SU-DHL-6 (cell line): ENCODE results near the gene KMT2A.

Source experiments
- H2AFZ ChIP-seq: fragments of 200-600 bp; sonication (generic); 2 replicates; pipeline ENCODE4 v1.6.1; 2014; ENCODE audit warnings: low read depth, mild to moderate bottlenecking, moderate library complexity, mixed read lengths, antibody characterized with exemption, low read length; ENCODE audit not compliant: severe bottlenecking
- H3F3A ChIP-seq: fragments of 200-600 bp; shearing (Covaris generic); 2 replicates; pipeline ENCODE4 v1.6.0; 2016; ENCODE audit warnings: antibody characterized with exemption, mild to moderate bottlenecking; ENCODE audit not compliant: insufficient read depth
- H3K27ac ChIP-seq: fragments of 200-600 bp; sonication (generic); 2 replicates; pipeline ENCODE4 v1.5.1; 2016; ENCODE audit warnings: low read depth, mild to moderate bottlenecking, low read length, moderate library complexity, mixed read lengths
- H3K27me3 ChIP-seq: fragments of 200-600 bp; sonication (generic), shearing (Covaris generic); 2 replicates; pipeline ENCODE4 v1.6.0; 2014; ENCODE audit warnings: mild to moderate bottlenecking, low read length
- H3K36me3 ChIP-seq: fragments of 200-600 bp; sonication (generic); 2 replicates; pipeline ENCODE4 v1.6.1; 2014; ENCODE audit warnings: mild to moderate bottlenecking, low read length, mixed read lengths
- H3K4me2 ChIP-seq: fragments of 300-600, 200-600 bp; shearing (Covaris generic), sonication (generic); 2 replicates; pipeline ENCODE4 v1.6.0; 2014; ENCODE audit warnings: low read length, low read depth, mild to moderate bottlenecking; ENCODE audit not compliant: poor library complexity, severe bottlenecking
- H3K4me3 ChIP-seq: fragments of 200-600 bp; sonication (generic); 2 replicates; pipeline ENCODE4 v1.5.1; 2014; ENCODE audit warnings: antibody characterized with exemption, low read length, mild to moderate bottlenecking, mixed read lengths; ENCODE audit not compliant: insufficient read depth, poor library complexity, severe bottlenecking
- H3K79me2 ChIP-seq: fragments of 200-600 bp; sonication (generic); 2 replicates; pipeline ENCODE4 v1.6.1; 2014; ENCODE audit warnings: mild to moderate bottlenecking, low read length, moderate library complexity; ENCODE audit not compliant: insufficient read depth
- H3K9ac ChIP-seq: fragments of 200-600 bp; sonication (generic); 2 replicates; pipeline ENCODE4 v1.7.0; 2014; ENCODE audit warnings: mild to moderate bottlenecking, low read length
- H3K9me2 ChIP-seq: fragments of 200-600 bp; sonication (generic); replicated peaks from 2 replicates; pipeline ENCODE4 v1.6.1; 2014; ENCODE audit warnings: low read length; ENCODE audit not compliant: insufficient read depth
- H3K9me3 ChIP-seq: fragments of 200-600 bp; sonication (generic); 2 replicates; pipeline ENCODE4 v1.6.1; 2014; ENCODE audit warnings: low read length, mixed read lengths; ENCODE audit not compliant: insufficient read depth
- H4K20me1 ChIP-seq: fragments of 200-600 bp; sonication (generic); 2 replicates; pipeline ENCODE4 v1.6.1; 2014; ENCODE audit warnings: low read depth, mild to moderate bottlenecking, antibody characterized with exemption, low read length, moderate library complexity, mixed read lengths
- EZH2phosphoT487 ChIP-seq: fragments of 200-600 bp; sonication (generic), shearing (Covaris generic); conservative IDR thresholded peaks from 2 replicates; pipeline ENCODE4 v1.6.1; 2018; ENCODE audit warnings: mild to moderate bottlenecking, antibody characterized with exemption, low read length, moderate library complexity, mixed read lengths
- TF ChIP-seq, protein P1 (sequence below): fragments of 200-600 bp; sonication (generic); IDR thresholded peaks from one replicate; pipeline ENCODE4 v1.5.1; 2017; ENCODE audit warnings: antibody characterized with exemption, mild to moderate bottlenecking, low read length, moderate library complexity; ENCODE audit not compliant: insufficient read depth, poor library complexity, severe bottlenecking

KMT2A gene

DNA sequence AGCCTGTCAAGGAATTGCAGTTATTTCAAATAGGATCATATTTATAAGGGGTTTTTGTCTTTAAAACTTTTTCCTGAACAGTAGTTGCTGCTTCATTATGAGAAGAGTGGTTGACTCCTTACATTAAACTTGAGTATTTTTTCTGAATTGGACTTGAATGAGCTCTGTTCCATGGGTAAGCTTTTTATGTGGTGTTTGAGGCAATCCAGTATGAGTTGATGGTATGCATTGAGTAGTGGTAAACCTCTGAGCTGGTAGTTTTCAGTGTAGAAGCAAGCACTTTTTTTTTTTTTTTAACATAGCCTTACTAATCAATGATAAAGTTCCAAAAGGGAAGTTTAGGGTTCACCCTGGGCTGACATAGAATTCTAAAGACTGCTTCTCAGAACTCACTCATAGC, 3.4 kb downstream of the KMT2A start:
- no peak for TF ChIP-seq EZH2phosphoT487
- TF ChIP-seq, protein P1, sequence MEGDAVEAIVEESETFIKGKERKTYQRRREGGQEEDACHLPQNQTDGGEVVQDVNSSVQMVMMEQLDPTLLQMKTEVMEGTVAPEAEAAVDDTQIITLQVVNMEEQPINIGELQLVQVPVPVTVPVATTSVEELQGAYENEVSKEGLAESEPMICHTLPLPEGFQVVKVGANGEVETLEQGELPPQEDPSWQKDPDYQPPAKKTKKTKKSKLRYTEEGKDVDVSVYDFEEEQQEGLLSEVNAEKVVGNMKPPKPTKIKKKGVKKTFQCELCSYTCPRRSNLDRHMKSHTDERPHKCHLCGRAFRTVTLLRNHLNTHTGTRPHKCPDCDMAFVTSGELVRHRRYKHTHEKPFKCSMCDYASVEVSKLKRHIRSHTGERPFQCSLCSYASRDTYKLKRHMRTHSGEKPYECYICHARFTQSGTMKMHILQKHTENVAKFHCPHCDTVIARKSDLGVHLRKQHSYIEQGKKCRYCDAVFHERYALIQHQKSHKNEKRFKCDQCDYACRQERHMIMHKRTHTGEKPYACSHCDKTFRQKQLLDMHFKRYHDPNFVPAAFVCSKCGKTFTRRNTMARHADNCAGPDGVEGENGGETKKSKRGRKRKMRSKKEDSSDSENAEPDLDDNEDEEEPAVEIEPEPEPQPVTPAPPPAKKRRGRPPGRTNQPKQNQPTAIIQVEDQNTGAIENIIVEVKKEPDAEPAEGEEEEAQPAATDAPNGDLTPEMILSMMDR = no peak
- Histone ChIP-seq H3F3A (peaks cover 9% of the 10 kb centered on the region; the same call in 1 of the 2 replicates), H3K4me3 (no peak overlapping the region), H3K27me3 (no peaks in the 10 kb centered on the region), H3K36me3 (peaks cover 19% of the 10 kb centered on the region), H4K20me1 (peaks cover 28% of the 10 kb centered on the region), H3K9ac (no peak overlapping the region), H3K9me3 (no peaks in the 10 kb centered on the region), H3K9me2 (no peaks in the 10 kb centered on the region), H3K27ac (no peak overlapping the region), H3K4me2 (peak overlapping the region; percentile 79), H3K79me2 (peaks cover 81% of the 10 kb centered on the region), H2AFZ (no peak overlapping the region)

DNA sequence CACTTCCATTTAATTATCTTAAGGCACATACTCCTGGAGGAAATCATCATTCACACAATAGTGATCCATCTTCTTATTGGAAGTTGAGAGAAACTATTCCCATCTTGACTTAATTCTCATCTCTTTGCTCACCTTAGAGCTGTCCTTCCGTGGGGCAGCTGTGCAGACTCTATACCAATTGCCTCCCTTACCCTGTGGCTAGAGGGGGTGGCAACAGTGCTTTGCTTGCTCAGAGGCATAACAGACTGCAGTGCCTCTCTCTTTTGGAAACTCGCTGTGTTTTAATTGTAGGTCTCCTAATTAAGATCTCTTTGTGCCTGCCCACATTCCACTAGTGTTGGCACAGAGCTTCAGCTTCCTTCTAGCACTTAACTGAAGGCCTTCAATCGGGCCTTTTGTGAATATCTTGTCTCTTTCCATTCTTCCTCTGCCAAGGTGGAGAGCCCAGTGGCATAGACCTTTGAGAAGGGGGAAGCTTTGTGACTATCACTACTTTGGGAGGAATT, 5.5 kb downstream of the KMT2A start:
- Histone ChIP-seq H3K4me2 (no peak overlapping the region), H2AFZ (no peak overlapping the region), H3K9me3 (no peaks in the 10 kb centered on the region), H3K36me3 (peaks cover 19% of the 10 kb centered on the region), H3K79me2 (peaks cover 100% of the 10 kb centered on the region), H3K4me3 (no peak overlapping the region), H4K20me1 (peaks cover 35% of the 10 kb centered on the region), H3K9ac (no peak overlapping the region), H3K27me3 (no peaks in the 10 kb centered on the region), H3K27ac (no peak overlapping the region), H3K9me2 (no peaks in the 10 kb centered on the region), H3F3A (no peaks in the 10 kb centered on the region)
- TF ChIP-seq EZH2phosphoT487 = no peak
- TF ChIP-seq, protein P1 = no peak

DNA sequence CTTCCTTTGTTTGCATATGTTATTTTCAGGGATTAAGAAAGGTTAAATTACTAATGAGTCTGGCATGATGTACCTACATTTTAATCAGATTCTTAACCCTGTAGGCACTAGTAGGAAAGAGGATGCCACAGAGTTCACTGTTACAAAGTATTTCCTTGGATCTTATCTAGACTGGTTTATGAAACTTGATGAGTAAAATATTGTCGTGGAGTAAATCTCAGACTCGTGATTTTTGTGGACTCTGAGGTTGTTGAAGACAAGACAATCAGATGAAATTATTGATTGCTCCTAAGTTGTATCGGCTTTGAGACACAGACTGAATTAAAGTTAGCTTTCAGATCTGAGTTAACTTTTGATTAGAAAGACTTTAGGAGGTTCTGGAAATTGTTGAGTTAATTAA, 6.0 kb downstream of the KMT2A start:
- no peak overlapping the region for H3K4me3 ChIP-seq
- H3K27ac ChIP-seq = no peak overlapping the region
- TF ChIP-seq, protein P1 = no peak
- no peak for TF ChIP-seq EZH2phosphoT487
- no peaks in the 10 kb centered on the region for H3F3A ChIP-seq
- no peak overlapping the region for H3K9ac ChIP-seq
- no peaks in the 10 kb centered on the region for H3K9me3 ChIP-seq
- no peaks in the 10 kb centered on the region for H3K27me3 ChIP-seq
- H3K36me3 ChIP-seq = peaks cover 19% of the 10 kb centered on the region
- no peaks in the 10 kb centered on the region for H3K9me2 ChIP-seq
- H3K79me2 ChIP-seq = peaks cover 99% of the 10 kb centered on the region
- no peak overlapping the region for H3K4me2 ChIP-seq
- H2AFZ ChIP-seq = no peak overlapping the region
- H4K20me1 ChIP-seq = peaks cover 35% of the 10 kb centered on the region
